Measurements from ENCODE around the gene MAST4.

The MAST4 gene

DNA sequence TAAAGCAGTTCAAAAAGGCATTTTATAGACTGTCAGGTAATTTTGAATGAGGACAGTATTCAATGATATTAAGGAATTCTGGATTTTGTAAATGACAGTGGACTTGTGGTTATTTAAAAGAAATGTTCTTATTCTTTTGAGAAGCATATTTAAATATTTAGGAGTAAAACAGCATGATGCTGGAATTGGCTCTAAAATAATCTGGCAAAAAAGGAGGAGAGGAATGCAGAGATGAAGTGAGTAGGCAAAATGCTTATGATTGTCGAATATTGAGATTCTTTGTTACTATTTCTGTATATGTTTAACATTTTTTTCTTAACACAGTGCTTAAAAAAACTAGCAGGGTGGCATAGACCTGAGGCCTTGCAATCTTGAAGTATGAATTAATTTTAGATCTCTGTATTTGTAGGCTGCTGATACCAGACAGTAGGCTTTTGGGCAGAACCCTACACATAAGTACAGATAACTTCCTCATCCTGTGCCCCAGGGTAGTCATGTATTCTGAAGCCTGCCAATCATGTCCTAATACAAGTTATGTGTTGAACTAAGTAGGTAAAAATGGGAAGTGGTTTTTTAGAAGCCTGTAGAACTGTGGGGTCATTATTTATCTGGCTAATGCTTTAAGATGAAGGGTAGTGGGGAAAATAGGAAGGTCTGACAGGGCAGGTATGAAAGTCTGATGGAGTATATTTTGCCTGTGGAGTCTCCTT lies 591.0 kb downstream of the MAST4 start:
- DNase-seq (ENCODE audit: low read depth in 3 of 3), result no peak

GRCh38 chr5:67188274-67189078 lies 592.3 kb downstream of the MAST4 start:
- no peak for DNase-seq (ENCODE audit: low read depth in 3 of 3)

- no peak for DNase-seq (ENCODE audit: low read depth in 3 of 3)
These were observed 592.8 kb downstream of the MAST4 start for GRCh38 chr5:67189079-67189354.

GRCh38 chr5:67189931-67190330 lies 593.7 kb downstream of the MAST4 start:
- DNase-seq (ENCODE audit: low read depth in 3 of 3), result no peak

DNA sequence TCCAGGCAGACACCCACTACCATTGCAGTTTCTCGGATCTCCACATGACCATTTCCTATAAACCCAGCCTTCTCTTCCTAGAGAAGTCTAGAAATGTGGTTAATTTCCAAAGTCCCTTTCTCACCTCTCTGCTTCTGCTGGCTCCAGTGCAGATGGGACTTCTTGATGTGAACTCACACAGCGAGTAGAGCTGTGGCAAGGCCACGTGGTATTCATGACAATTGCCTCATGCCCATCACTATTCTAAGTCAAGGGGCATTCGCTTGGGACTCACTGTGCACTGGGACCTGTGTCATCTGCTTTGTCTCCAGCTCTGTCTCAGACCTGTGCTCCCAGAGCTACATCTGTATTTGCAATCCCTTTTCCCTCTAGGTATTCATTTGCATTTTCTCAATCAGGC lies 594.2 kb downstream of the MAST4 start:
- DNase-seq (ENCODE audit: low read depth in 3 of 3), result no peak

DNA sequence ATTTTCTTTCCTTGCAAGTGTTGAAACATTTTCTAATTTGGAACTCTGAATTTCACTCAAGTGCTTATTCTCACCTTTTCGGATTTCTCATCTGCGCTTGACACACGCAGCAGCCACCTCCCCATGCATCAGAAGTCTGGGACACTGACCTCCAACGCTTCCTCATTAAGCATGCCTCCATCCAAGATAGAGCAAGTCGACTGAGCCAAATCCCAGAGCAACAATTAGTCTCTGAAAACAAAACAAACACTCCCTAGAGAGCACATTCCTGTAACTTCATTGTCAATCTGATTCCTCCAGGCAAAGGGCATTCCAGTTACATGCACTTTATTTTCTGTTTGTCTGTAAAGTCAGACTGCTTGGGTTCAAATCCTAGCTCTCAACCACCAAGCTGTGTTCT lies 594.7 kb downstream of the MAST4 start:
- no peak for DNase-seq (ENCODE audit: low read depth in 3 of 3)

DNA sequence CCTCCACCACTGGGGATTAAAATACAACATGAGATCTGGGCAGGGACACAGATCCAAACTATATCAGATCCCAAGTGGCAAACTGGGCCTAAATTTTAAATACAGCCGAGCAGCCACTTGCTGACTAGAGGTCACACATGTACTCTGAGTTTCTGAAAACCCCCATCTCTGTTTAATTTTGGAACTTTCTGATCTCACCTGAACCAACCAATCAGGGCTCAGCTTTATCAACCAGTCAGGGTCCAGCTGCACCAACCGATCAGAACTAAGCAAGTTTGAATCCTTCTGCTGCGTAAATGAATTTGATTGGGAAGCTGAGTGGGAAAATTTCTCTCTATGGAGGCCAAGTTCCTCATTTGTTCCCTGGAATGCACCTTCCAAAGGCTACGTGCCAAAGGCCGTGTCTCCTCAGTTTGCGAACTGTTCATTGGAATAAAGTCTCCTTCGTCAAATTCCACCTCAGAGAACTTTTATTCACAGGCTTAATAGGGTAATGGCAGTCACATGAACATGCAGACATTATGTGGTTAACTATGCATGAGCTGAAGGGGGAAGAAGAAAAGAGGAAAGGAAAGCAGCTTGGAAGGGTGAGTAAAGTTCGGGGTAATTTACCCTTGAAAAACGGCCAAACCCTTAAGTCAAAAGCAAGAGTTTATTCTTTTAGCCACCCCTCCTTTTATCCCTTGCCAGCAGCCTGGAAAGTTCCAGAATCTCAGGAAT lies 596.7 kb downstream of the MAST4 start:
- DNase-seq (ENCODE audit: low read depth in 3 of 3), result no peak

GRCh38 chr5:67193439-67193807 lies 597.2 kb downstream of the MAST4 start:
- no peak for DNase-seq (ENCODE audit: low read depth in 3 of 3)

GRCh38 chr5:67194166-67194565 lies 598.0 kb downstream of the MAST4 start:
- no peak for DNase-seq (ENCODE audit: low read depth in 3 of 3)

- no peak for DNase-seq (ENCODE audit: low read depth in 3 of 3)
These were observed 599.4 kb downstream of the MAST4 start for GRCh38 chr5:67195406-67196275.

DNA sequence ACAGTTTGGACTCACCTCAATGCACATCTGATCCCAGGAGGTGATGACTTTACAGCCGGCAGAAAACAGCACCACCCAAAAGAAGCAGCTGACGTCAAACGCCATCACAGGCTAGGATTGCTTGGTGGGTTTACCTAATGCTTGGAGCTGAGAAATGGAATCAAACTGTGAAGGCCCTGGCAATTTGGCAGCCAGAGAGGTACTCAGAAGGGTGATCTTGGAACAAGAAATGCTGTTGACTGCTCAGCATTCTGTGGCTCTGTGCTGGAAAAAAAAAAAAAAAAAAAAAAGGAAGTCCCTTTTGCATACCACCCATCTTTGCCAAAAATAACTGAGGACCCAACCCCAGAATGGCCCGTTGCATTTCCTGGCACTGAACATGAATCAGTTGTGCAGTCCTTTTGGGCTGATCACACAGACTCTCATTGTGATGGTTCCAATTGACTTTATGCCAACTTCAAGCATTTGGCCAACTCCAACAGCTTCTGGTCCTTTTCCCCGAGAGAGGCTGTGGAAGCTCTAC lies 600.4 kb downstream of the MAST4 start, which contains the start of gene CD180:
TSS of gene CD180 (minus strand) at position 263 of the 523 bp plus-strand sequence. CDS start at position 105, 158 bp downstream.
- no peak for DNase-seq (ENCODE audit: low read depth in 3 of 3)

DNA sequence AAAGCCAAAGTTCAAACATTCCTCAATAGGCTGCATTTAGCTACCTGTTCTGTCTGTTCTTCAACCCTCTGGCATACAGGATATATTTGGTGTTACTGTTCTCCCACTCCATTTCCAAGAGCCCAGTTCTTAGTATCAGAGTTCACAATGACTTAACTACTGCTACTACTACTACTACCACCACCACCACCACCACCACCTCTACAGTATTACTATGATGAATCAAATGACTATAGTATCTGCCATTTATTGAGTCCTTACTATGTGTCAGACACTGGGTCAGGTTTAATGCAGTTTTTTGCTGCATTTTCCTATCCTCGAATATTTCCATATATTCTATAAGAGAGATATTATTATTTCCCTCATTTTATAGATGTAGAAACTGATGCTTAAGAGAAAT lies 601.3 kb downstream of the MAST4 start:
- DNase-seq (ENCODE audit: low read depth in 3 of 3), result no peak

- DNase-seq (ENCODE audit: low read depth in 3 of 3), result no peak
These were observed 602.7 kb downstream of the MAST4 start for GRCh38 chr5:67198917-67199316.

- DNase-seq (ENCODE audit: low read depth in 3 of 3), result no peak
These were observed 603.7 kb downstream of the MAST4 start for GRCh38 chr5:67199859-67200258.

- DNase-seq (ENCODE audit: low read depth in 3 of 3), result no peak
These were observed 604.8 kb downstream of the MAST4 start for GRCh38 chr5:67200809-67201562.

DNA sequence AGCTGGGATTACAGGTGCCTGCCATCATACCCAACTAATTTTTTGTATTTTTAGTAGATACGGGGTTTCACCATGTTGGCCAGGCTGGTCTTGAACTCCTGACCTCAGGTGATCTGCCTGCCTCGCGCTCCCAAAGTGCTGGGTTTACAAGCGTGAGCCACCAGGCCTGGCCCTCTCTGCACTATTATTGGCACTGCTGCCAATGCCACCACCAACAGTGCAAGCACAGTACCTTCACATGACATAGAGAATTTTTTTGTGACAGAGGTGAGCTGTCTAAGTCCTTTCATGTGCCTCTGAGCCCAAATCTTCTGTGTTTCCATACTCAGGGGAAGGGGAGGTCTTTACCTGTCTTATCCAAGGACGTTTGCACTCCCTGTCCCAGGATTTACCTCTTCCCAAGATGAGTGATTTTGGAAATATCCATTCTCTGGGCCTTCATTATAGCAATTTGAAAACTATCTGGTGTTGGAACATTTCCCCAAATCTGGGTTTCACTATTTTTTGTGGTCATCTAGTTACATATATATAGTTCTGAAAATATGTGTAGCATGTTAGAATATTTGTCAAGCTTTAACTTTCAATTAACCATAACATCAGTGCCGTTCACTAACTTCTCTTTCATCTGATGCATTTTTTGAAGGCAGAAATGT lies 605.8 kb downstream of the MAST4 start:
- DNase-seq (ENCODE audit: low read depth in 3 of 3), result no peak

DNA sequence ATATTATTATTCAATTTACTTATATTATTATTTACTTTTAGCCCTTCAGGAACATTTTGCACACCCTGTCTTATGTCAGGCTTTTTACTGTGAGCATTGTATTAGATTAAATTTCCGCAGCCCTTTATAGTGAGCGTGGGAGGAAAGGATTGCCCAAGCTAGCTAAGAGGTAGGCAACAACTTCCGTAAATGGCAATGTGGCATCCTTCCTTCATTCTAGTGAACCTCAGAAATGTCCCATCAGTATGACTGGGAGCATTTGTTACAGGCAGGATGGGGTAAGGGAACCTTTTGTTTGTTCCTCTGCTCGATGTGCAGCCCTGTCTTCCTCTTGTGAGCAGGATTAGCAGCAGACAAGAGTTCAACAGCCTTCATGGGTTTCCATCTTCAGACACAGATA lies 606.6 kb downstream of the MAST4 start:
- DNase-seq (ENCODE audit: low read depth in 3 of 3), result no peak

- DNase-seq (ENCODE audit: low read depth in 3 of 3), result no peak
These were observed 607.5 kb downstream of the MAST4 start for GRCh38 chr5:67203701-67204074.

GRCh38 chr5:67204821-67205220 lies 608.6 kb downstream of the MAST4 start:
- DNase-seq (ENCODE audit: low read depth in 3 of 3), result no peak

GRCh38 chr5:67205981-67206380 lies 609.8 kb downstream of the MAST4 start:
- DNase-seq (ENCODE audit: low read depth in 3 of 3), result no peak
